Measurements from ENCODE around the gene SLC22A4. TPM values are rescaled to one million over a fixed set of nuclear protein-coding genes. Genes with fewer than 3 reads are reported as not detected.
A peak's percentile ranks its signal among the peaks of the same experiment; 100 is the strongest.

SLC22A4 gene
- total and polyA plus RNA-seq, 7 donors, result 1.1 to 17.5 (median 2.8) TPM

DNA sequence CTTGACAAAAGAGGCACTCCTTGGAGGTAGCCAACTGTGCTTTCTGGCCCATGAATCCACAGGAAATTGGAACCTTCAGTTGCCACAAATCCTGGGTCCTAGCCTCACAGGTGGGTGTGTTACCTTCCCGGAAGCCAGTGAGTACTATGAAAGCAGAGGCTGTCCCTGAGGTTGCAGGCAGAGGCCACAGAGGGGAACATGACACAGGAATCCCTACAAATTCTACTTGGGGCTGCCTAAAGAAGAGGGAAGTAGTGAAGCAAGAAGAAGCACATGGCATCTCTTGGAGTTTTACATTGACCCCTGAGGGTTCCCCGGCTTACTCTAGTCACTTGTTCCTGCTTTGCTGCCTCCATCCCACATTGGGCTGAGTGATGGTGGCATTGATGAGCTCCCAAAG, 77.9 kb downstream of the SLC22A4 start:
- 70 to 91% (median 86%) methylated on average over 2 of the region's 2 CpGs for WGBS, 3 donors
- Histone ChIP-seq H3K9me3 (no peaks in the 10 kb centered on the region), H3K4me3 (peak overlapping the region; percentile 89), H3K27me3 (ENCODE audit: insufficient read depth in 3 of 3, low read length in 2 of 3) (no peaks in the 10 kb centered on the region), H3K4me1 (peaks cover 46% of the 10 kb centered on the region), H3K27ac (peak overlapping the region; percentile 97), H3K36me3 (ENCODE audit: insufficient read depth in 1 of 2, low read depth in 1 of 2) (peaks cover 0 to 11% of the 10 kb centered on the region in 2 donors)
- intact Hi-C loops (cut with DNase I), result loop anchor here in 1 of 2 donors (5.0 to 10.0 kb wide), 2 partner anchors 95 to 493 kb away; partner anchors contain the start of genes GDF9 and UQCRQ
- TF ChIP-seq, protein P1, sequence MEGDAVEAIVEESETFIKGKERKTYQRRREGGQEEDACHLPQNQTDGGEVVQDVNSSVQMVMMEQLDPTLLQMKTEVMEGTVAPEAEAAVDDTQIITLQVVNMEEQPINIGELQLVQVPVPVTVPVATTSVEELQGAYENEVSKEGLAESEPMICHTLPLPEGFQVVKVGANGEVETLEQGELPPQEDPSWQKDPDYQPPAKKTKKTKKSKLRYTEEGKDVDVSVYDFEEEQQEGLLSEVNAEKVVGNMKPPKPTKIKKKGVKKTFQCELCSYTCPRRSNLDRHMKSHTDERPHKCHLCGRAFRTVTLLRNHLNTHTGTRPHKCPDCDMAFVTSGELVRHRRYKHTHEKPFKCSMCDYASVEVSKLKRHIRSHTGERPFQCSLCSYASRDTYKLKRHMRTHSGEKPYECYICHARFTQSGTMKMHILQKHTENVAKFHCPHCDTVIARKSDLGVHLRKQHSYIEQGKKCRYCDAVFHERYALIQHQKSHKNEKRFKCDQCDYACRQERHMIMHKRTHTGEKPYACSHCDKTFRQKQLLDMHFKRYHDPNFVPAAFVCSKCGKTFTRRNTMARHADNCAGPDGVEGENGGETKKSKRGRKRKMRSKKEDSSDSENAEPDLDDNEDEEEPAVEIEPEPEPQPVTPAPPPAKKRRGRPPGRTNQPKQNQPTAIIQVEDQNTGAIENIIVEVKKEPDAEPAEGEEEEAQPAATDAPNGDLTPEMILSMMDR (IDR thresholded peaks at IDR 0.05), result no peak
- DNase-seq (no peak), ATAC-seq (no peak)

DNA sequence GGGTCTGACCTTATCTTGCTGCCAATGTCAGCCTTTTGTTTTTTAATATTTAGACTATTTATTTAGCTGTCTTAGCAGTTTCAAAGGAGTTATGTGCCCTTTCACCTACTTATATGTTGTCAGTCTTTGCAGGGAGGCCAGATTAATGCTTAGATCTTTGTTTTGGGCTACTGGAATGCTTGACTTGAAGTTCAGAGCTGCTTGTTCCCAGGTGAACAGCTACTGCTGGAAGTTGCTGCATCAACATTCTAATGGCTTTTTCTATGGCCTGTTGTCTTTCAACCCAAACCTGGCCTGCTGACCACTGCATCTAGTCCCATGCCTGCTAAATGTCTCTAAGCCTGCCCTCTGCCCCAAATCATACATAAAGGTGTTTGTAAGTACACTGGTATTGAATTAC, 78.3 kb downstream of the SLC22A4 start:
- peak overlapping the region; percentile 89 for H3K4me3 ChIP-seq
- H3K4me1 ChIP-seq, result peaks cover 50% of the 10 kb centered on the region
- intact Hi-C loops (cut with DNase I), result loop anchor here in 1 of 2 donors (5.0 to 10.0 kb wide), 2 partner anchors 95 to 492 kb away; partner anchors contain the start of genes GDF9 and UQCRQ

DNA sequence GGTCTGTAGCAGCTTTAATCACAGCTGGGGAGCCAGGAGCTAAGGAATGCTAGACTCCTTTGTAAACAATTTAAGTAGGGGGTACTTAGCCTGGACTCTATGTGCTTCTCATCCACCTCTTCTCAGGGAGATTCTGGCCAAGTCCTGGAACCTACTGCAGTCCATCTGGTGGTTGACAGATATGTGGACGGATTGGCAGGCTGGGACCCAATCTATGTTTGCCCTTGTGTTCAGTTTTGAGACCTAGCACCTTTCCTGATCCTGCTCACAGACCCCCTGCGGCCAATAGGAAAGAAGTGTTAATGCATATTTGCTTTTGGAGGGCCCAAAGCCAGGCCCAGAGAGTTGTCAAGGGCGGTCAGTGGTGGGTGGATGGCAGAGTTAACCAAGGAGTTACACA, 81.8 kb downstream of the SLC22A4 start:
- WGBS, 3 donors, result 88 to 98% (median 93%) methylated on average over 3 of the region's 3 CpGs
- intact Hi-C loops (cut with DNase I), result loop anchor here in 1 of 2 donors (10.0 kb wide), 1 partner anchor 489 kb away; the partner anchor contains the start of genes GDF9 and UQCRQ
- H3K4me1 ChIP-seq, result peaks cover 68% of the 10 kb centered on the region

More for the DNA sequence above, 78.3 kb downstream of the SLC22A4 start:
- H3K9me3 ChIP-seq, result no peaks in the 10 kb centered on the region
- DNase-seq (no peak), ATAC-seq (no peak)
- TF ChIP-seq, protein P1 (IDR thresholded peaks at IDR 0.05), result no peak
- peak overlapping the region; percentile 97 for H3K27ac ChIP-seq
- H3K27me3 ChIP-seq (ENCODE audit: insufficient read depth in 3 of 3, low read length in 2 of 3), result no peaks in the 10 kb centered on the region
- H3K36me3 ChIP-seq (ENCODE audit: insufficient read depth in 1 of 2, low read depth in 1 of 2), result peaks cover 0 to 11% of the 10 kb centered on the region in 2 donors

DNA sequence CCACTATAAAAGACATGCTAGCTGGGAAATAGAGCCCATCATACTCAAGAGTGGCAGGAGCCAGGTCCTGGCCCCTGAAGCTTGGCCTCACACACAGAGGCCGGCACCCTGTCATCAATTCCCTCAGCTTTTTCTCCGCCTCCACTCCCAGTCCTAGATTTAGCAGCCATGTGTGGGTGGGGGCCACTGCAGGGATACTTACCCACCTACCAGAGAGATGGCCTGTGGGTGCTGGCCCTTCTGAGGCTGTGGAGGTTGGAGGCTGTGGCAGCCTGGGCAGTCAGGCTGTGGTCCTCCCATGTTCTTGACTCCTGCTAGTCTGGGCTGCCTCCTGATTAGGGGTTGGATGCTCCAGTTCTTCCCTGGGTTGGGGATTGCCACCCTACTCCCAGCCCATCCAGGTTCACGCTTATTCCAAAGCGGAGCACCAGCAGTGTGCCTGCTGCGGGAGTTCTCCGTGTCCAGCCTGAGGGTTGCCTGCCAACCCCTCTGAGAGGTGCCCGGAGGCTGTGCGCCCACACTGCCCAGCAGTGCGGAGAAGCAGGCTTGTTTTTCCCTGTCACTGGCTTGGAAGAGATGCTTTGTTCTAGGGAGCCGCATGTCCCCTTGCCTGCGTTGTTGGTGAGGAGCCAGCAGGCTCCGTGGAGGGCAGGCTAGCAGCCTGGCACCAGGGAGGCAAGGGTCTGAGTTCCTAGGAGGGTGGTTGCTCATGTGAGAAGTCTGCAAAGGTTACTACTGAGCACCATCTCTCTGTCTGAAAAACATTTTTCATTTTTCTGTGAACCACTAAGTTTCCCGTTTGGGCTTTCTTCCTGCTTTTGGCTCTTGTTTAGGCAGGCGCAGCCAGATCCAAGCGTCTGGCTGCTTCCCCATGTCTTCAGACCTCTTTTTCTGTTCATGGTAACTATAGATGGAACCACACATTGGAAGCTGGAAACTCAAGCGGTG, 82.8 kb downstream of the SLC22A4 start:
- TF ChIP-seq, protein P1 (IDR thresholded peaks at IDR 0.05), result no peak
- Histone ChIP-seq H3K4me3 (peak overlapping the region; percentile 3), H3K4me1 (peaks cover 58% of the 10 kb centered on the region), H3K9me3 (no peaks in the 10 kb centered on the region), H3K27me3 (ENCODE audit: insufficient read depth in 3 of 3, low read length in 2 of 3) (no peaks in the 10 kb centered on the region), H3K36me3 (ENCODE audit: insufficient read depth in 1 of 2, low read depth in 1 of 2) (peaks cover 0 to 49% of the 10 kb centered on the region in 2 donors), H3K27ac (peak overlapping the region; percentile 85)
- WGBS, 3 donors, result 35 to 72% (median 45%) methylated on average over 16 of the region's 16 CpGs
- ATAC-seq, result peak; percentile 18 to 59 (median 29)
- intact Hi-C loops (cut with DNase I), result loop anchor here in 1 of 2 donors (10.0 kb wide), 1 partner anchor 488 kb away; the partner anchor contains the start of genes GDF9 and UQCRQ
- DNase-seq, result peak in 1 of 2 donors; percentile 66

More for the DNA sequence above, 81.8 kb downstream of the SLC22A4 start:
- DNase-seq (no peak), ATAC-seq (no peak)
- Histone ChIP-seq H3K4me3 (no peak overlapping the region), H3K9me3 (no peaks in the 10 kb centered on the region), H3K27ac (no peak overlapping the region), H3K36me3 (ENCODE audit: insufficient read depth in 1 of 2, low read depth in 1 of 2) (peaks cover 0 to 41% of the 10 kb centered on the region in 2 donors), H3K27me3 (ENCODE audit: insufficient read depth in 3 of 3, low read length in 2 of 3) (no peaks in the 10 kb centered on the region)
- TF ChIP-seq, protein P1 (IDR thresholded peaks at IDR 0.05), result no peak

Data from psoas muscle (tissue), 8 donors.